ENCODE measurements around the gene SLC25A12.

GRCh38 chr2:171909266-171909665 is 15.2 kb upstream of the SLC25A12 start:
- no peak for TF ChIP-seq CTCF (conservative IDR thresholded peaks at IDR 0.05 in 1 of 2, IDR thresholded peaks at IDR 0.05 in 1 of 2; ENCODE audit: extremely low read depth in 1 of 2, insufficient read depth in 1 of 2, low read depth in 1 of 2, low read length in 2 of 2)
- TF ChIP-seq EZH2 (IDR thresholded peaks at IDR 0.05; ENCODE audit: borderline replicate concordance, low read length) = no peak

Data from mammary epithelial cell (primary cell).